Smooth muscle cell (in vitro differentiated cells): ENCODE measurements around the gene HMCN1. TPM values are rescaled to one million over a fixed set of nuclear protein-coding genes. Genes with fewer than 3 reads are reported as not detected.

Experiments used
- DNase-seq: peaks from one replicate; lab custom pipeline; 2025; ENCODE audit not compliant: unreplicated experiment; lab: John Stamatoyannopoulos, UW
- H2AFZ ChIP-seq: fragments of 200-600 bp; sonication (generic); 2 replicates; pipeline ENCODE4 v1.6.0; 2016; ENCODE audit warnings: antibody characterized with exemption, low read depth, mild to moderate bottlenecking
- H3F3A ChIP-seq: fragments of 200-600 bp; sonication (generic); 2 replicates; pipeline ENCODE4 v1.6.0; 2017; ENCODE audit warnings: antibody characterized with exemption, low read depth
- H3K27ac ChIP-seq: fragments of 200-600 bp; sonication (generic); 2 replicates; pipeline ENCODE4 v1.5.1; 2016; ENCODE audit warnings: low read depth, mild to moderate bottlenecking
- H3K27me3 ChIP-seq: fragments of 200-600 bp; sonication (generic); 2 replicates; pipeline ENCODE4 v1.6.1; 2016; ENCODE audit warnings: low read depth, mild to moderate bottlenecking
- H3K36me3 ChIP-seq: fragments of 200-600 bp; sonication (generic); 2 replicates; pipeline ENCODE4 v1.5.1; 2016; ENCODE audit warnings: low read depth
- H3K4me1 ChIP-seq: fragments of 200-600 bp; sonication (generic); 2 replicates; pipeline ENCODE4 v1.5.1; 2016; ENCODE audit warnings: low read depth
- H3K4me2 ChIP-seq: fragments of 200-600 bp; sonication (generic); 2 replicates; pipeline ENCODE4 v1.6.0; 2016; ENCODE audit warnings: mild to moderate bottlenecking
- H3K4me3 ChIP-seq: fragments of 200-600 bp; sonication (generic); 2 replicates; pipeline ENCODE4 v1.5.1; 2016; ENCODE audit warnings: mild to moderate bottlenecking
- H3K79me2 ChIP-seq: fragments of 200-600 bp; sonication (generic); 2 replicates; pipeline ENCODE4 v1.6.0; 2016; ENCODE audit warnings: low read depth, mild to moderate bottlenecking
- H3K9ac ChIP-seq: fragments of 200-600 bp; sonication (generic); 2 replicates; pipeline ENCODE4 v1.6.0; 2016; ENCODE audit warnings: low read depth
- H3K9me3 ChIP-seq: fragments of 200-600 bp; sonication (generic); replicated peaks from 2 replicates; pipeline ENCODE4 v1.5.1; 2016; ENCODE audit warnings: low read depth
- H4K20me1 ChIP-seq: fragments of 200-600 bp; sonication (generic); 2 replicates; pipeline ENCODE4 v1.6.0; 2016; ENCODE audit warnings: low read depth
- CTCF ChIP-seq: fragments of 200-600 bp; sonication (generic); IDR thresholded peaks from 2 replicates; pipeline ENCODE4 v1.5.1; 2017; ENCODE audit warnings: borderline replicate concordance, mild to moderate bottlenecking, antibody characterized with exemption; ENCODE audit not compliant: insufficient read depth, poor library complexity, severe bottlenecking
- WGBS: methylation state at CpG from one replicate; pipeline ENCODE4 v1.1.7; 2016; ENCODE audit warnings: low lambda C conversion rate; 5-methylcytosine and 5-hydroxymethylcytosine counted together
- polyA plus RNA-seq: library from polyadenylated mRNA; unstranded; fragments of >200 nt; fragmentation: Nextera tagmentation; extraction: Ambion mirVana; gene quantifications from 2 replicates; pipeline ENCODE4 v1.2.1, GENCODE V29; 2016
- total RNA-seq: library from RNA; depleted of rRNA; stranded (reverse); fragments of >200 nt; gene quantifications from 2 replicates; pipeline ENCODE4 v1.2.3, GENCODE V29; 2014

Gene HMCN1
- total and polyA plus RNA-seq, 2 experiments from 2014 or later: 18.9 to 118 TPM

- no peak overlapping the region for H3K4me3 ChIP-seq
- H3F3A ChIP-seq: no peaks in the 10 kb centered on the region
- H3K4me1 ChIP-seq: no peaks in the 10 kb centered on the region
- no peak for TF ChIP-seq CTCF
- no peaks in the 10 kb centered on the region for H3K9me3 ChIP-seq
- H3K79me2 ChIP-seq: no peaks in the 10 kb centered on the region
- no peak overlapping the region for H3K27ac ChIP-seq
- no peak for DNase-seq
- H3K9ac ChIP-seq: no peak overlapping the region
- no peak overlapping the region for H3K4me2 ChIP-seq
- peak overlapping the region; percentile 25 for H2AFZ ChIP-seq
- H4K20me1 ChIP-seq: no peaks in the 10 kb centered on the region
- no peaks in the 10 kb centered on the region for H3K27me3 ChIP-seq
- H3K36me3 ChIP-seq: no peaks in the 10 kb centered on the region
These were observed 505.0 kb downstream of the HMCN1 start for GRCh38 chr1:186239171-186239570.

- DNase-seq: no peak
- no peak overlapping the region for H3K4me2 ChIP-seq
- no peaks in the 10 kb centered on the region for H3F3A ChIP-seq
- no peaks in the 10 kb centered on the region for H3K27me3 ChIP-seq
- no peaks in the 10 kb centered on the region for H3K36me3 ChIP-seq
- H4K20me1 ChIP-seq: no peaks in the 10 kb centered on the region
- no peak for TF ChIP-seq CTCF
- H2AFZ ChIP-seq: no peak overlapping the region
- H3K9me3 ChIP-seq: no peaks in the 10 kb centered on the region
- no peak overlapping the region for H3K27ac ChIP-seq
- no peaks in the 10 kb centered on the region for H3K79me2 ChIP-seq
- 93% methylated on average over 1 of the region's 1 CpG for WGBS
- no peaks in the 10 kb centered on the region for H3K4me1 ChIP-seq
- H3K9ac ChIP-seq: no peak overlapping the region
- no peak overlapping the region for H3K4me3 ChIP-seq
These were observed 506.2 kb downstream of the HMCN1 start for GRCh38 chr1:186240436-186240835.
